Osteoblast (primary cell): Measurements from ENCODE around the gene NGB. TPM values are rescaled to one million over a fixed set of nuclear protein-coding genes. Genes with fewer than 3 reads are reported as not detected.
A peak's percentile ranks its signal among the peaks of the same experiment; 100 is the strongest.

ENCODE experiments used
- DNase-seq: peaks from one replicate; pipeline ENCODE4 v3.0.0; 2011; ENCODE audit warnings: low spot score, mixed read lengths; ENCODE audit not compliant: insufficient read length; ENCODE audit errors: missing footprints
- H2AFZ ChIP-seq: 2 replicates; pipeline ENCODE4 v1.6.0; 2011; ENCODE audit warnings: mild to moderate bottlenecking, low read length
- H3K27ac ChIP-seq: 2 replicates; pipeline ENCODE4 v1.5.1; 2011; ENCODE audit warnings: mild to moderate bottlenecking, low read depth, low read length, moderate library complexity
- H3K27me3 ChIP-seq: 2 replicates; pipeline ENCODE4 v1.6.0; 2012; ENCODE audit warnings: mild to moderate bottlenecking, control low read depth, inconsistent platforms, low read length, moderate library complexity; ENCODE audit not compliant: insufficient read depth
- H3K36me3 ChIP-seq: 2 replicates; pipeline ENCODE4 v1.5.1; 2011; ENCODE audit warnings: mild to moderate bottlenecking, low read length, control low read depth, moderate library complexity; ENCODE audit not compliant: insufficient read depth
- H3K4me1 ChIP-seq: 2 replicates; pipeline ENCODE4 v1.5.1; 2011; ENCODE audit warnings: mild to moderate bottlenecking, low read length, control low read depth, moderate library complexity; ENCODE audit not compliant: insufficient read depth
- H3K4me2 ChIP-seq: 2 replicates; pipeline ENCODE4 v1.6.0; 2011; ENCODE audit warnings: mild to moderate bottlenecking, low read length; ENCODE audit not compliant: insufficient read depth
- H3K4me3 ChIP-seq: fragments of 200-600 bp; sonication (generic); 3 replicates; pipeline ENCODE4 v1.5.1; 2012; ENCODE audit warnings: mild to moderate bottlenecking, low read length, inconsistent platforms; ENCODE audit not compliant: insufficient read depth
- H3K79me2 ChIP-seq: 2 replicates; pipeline ENCODE4 v1.6.0; 2012; ENCODE audit warnings: mild to moderate bottlenecking, low read length, control low read depth, inconsistent platforms; ENCODE audit not compliant: insufficient read depth
- H3K9me3 ChIP-seq: 2 replicates; pipeline ENCODE4 v1.5.1; 2011; ENCODE audit warnings: low read depth, low read length, control low read depth
- H4K20me1 ChIP-seq: 2 replicates; pipeline ENCODE4 v1.6.0; 2012; ENCODE audit warnings: mild to moderate bottlenecking, low read length, control low read depth; ENCODE audit not compliant: insufficient read depth
- total RNA-seq: library from RNA; depleted of rRNA; stranded (reverse); fragments of >200 nt; gene quantifications from 2 replicates; pipeline ENCODE4 v1.2.3, GENCODE V29; 2012
- TF ChIP-seq, protein P1 (sequence below): IDR thresholded peaks from 2 replicates; pipeline ENCODE4 v1.5.1; 2011; ENCODE audit warnings: mild to moderate bottlenecking, low read depth, low read length, moderate library complexity; ENCODE audit errors: extremely low read depth

Gene NGB
- total RNA-seq, 1 donor = not detected

DNA sequence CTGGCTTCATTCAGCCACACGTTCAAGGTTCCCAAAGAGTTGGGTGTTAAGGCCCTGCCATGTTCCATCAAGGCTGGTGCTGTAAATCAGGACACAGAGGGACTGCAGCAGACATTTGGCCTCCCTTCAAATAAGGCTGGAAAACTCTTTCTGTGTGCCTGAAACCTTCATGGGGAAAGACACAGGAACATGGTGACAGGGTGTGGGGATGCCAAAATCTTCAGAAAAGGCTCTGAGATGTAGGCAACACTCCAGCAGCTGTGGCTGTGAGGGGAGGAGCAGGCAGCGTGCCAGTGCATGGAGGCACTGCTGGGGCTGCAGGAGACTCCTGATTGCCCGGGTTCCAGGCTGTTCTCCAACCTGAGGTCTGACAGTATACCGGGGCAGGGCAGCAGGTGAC, 34.7 kb upstream of the NGB start:
- peaks cover 8% of the 10 kb centered on the region for H4K20me1 ChIP-seq
- no peaks in the 10 kb centered on the region for H3K27me3 ChIP-seq
- peaks cover 10% of the 10 kb centered on the region for H3K36me3 ChIP-seq
- H2AFZ ChIP-seq = no peak overlapping the region
- no peak overlapping the region for H3K27ac ChIP-seq
- no peak overlapping the region for H3K4me3 ChIP-seq
- H3K79me2 ChIP-seq = no peaks in the 10 kb centered on the region
- no peak overlapping the region for H3K4me2 ChIP-seq
- H3K4me1 ChIP-seq = peaks cover 30% of the 10 kb centered on the region
- no peaks in the 10 kb centered on the region for H3K9me3 ChIP-seq
- TF ChIP-seq, protein P1, sequence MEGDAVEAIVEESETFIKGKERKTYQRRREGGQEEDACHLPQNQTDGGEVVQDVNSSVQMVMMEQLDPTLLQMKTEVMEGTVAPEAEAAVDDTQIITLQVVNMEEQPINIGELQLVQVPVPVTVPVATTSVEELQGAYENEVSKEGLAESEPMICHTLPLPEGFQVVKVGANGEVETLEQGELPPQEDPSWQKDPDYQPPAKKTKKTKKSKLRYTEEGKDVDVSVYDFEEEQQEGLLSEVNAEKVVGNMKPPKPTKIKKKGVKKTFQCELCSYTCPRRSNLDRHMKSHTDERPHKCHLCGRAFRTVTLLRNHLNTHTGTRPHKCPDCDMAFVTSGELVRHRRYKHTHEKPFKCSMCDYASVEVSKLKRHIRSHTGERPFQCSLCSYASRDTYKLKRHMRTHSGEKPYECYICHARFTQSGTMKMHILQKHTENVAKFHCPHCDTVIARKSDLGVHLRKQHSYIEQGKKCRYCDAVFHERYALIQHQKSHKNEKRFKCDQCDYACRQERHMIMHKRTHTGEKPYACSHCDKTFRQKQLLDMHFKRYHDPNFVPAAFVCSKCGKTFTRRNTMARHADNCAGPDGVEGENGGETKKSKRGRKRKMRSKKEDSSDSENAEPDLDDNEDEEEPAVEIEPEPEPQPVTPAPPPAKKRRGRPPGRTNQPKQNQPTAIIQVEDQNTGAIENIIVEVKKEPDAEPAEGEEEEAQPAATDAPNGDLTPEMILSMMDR = no peak
- no peak for DNase-seq

DNA sequence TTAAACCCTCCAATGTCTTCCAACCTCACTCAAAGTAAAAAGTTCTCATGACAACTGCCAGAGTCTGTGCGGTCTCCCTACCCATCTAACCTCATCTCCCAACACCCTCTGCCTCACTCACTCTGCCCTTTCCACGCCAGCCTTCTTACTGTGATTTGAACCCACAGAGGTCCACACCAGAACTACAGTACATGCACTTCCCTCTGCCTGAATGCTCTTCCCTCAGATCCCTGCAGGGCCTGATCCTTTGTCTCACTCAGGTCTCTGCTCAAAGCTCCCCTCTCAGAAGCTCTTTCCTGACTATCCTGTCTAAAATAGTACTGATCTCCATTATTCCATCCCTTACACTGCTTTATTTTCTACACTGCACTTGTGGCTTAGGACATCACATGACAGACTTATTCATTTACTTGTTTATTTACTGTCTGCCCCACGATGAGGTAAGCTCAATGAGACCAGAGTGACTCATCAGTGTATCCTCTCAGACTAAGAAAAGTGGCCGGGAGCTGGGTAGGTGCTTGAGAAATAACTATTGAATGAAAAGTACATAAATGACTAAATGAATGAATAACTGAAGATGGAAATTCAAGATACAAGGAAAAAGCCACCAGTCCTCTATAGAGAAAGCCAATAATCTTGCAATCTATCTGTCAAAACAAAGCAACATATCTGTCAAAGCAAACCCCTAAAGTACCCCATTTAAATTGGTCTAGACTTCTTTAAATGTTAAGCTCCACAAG, 32.6 kb upstream of the NGB start:
- Histone ChIP-seq H3K4me1 (peaks cover 30% of the 10 kb centered on the region), H2AFZ (peak overlapping the region; percentile 43), H3K4me2 (peak overlapping the region; percentile 66), H3K27me3 (no peaks in the 10 kb centered on the region), H4K20me1 (peaks cover 8% of the 10 kb centered on the region), H3K79me2 (no peaks in the 10 kb centered on the region), H3K4me3 (peak overlapping the region; percentile 39), H3K9me3 (no peaks in the 10 kb centered on the region), H3K27ac (peak overlapping the region; percentile 96), H3K36me3 (peaks cover 10% of the 10 kb centered on the region)
- peak; percentile 95 for DNase-seq
- TF ChIP-seq, protein P1 = no peak

DNA sequence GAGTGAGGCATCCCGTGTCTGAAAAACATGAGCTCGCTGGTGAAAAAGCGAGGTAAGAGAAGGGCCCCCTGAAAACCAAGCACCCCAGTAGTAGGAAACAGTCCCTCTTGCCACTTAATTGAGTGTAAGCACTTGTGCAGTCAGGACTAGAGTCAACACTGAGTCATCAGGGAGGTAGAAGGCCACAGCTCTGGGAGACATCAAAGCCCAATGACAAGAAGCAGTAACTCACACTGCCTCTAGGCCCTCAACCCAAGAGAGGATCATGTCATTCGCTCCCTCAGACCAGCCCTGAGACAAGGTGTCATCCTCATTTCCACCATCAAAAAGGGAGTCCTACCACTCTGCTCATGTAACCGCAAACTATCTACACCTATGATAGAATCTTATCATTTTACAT, 31.9 kb upstream of the NGB start:
- no peak overlapping the region for H2AFZ ChIP-seq
- H3K27me3 ChIP-seq = no peaks in the 10 kb centered on the region
- peak overlapping the region; percentile 66 for H3K4me2 ChIP-seq
- H3K36me3 ChIP-seq = peaks cover 10% of the 10 kb centered on the region
- H3K9me3 ChIP-seq = no peaks in the 10 kb centered on the region
- H3K79me2 ChIP-seq = no peaks in the 10 kb centered on the region
- no peak overlapping the region for H3K4me3 ChIP-seq
- H3K27ac ChIP-seq = peak overlapping the region; percentile 96
- peaks cover 30% of the 10 kb centered on the region for H3K4me1 ChIP-seq
- TF ChIP-seq, protein P1 = no peak
- peak; percentile 86 for DNase-seq
- peaks cover 8% of the 10 kb centered on the region for H4K20me1 ChIP-seq

DNA sequence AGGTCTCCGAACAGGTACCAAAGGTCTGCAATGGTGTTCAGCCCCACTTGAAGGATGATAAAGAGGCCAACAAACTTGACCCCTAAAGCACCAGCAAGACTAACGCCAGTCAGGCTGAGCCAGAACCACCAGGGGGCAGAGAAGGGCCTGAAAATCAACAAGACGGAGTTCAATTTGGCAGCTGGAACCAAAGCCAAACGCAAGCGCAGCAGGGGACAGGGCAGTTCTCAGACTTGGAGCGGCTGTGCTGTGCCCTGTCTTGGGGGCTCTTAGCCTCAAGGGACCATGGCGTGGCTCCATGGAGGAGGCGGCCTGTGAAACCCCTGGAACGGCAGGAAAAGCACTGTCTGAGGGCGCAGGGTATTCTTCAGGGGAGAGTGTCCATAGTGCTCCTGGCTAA, 30.1 kb upstream of the NGB start:
- Histone ChIP-seq H3K4me2 (peak overlapping the region; percentile 9), H3K27ac (no peak overlapping the region), H3K79me2 (no peaks in the 10 kb centered on the region), H2AFZ (peak overlapping the region; percentile 53), H3K4me3 (no peak overlapping the region), H3K36me3 (peaks cover 13% of the 10 kb centered on the region), H3K9me3 (no peaks in the 10 kb centered on the region), H3K27me3 (no peaks in the 10 kb centered on the region), H3K4me1 (peaks cover 20% of the 10 kb centered on the region), H4K20me1 (peaks cover 8% of the 10 kb centered on the region)
- TF ChIP-seq, protein P1 = peak; percentile 97
- peak; percentile 93 for DNase-seq
